ENCODE results near the gene KERA. TPM values are rescaled to one million over a fixed set of nuclear protein-coding genes. Genes with fewer than 3 reads are reported as not detected.
A peak's percentile ranks its signal among the peaks of the same experiment; 100 is the strongest.

Gene KERA
- total RNA-seq, 4 donors from 2014 or later, result not detected

DNA sequence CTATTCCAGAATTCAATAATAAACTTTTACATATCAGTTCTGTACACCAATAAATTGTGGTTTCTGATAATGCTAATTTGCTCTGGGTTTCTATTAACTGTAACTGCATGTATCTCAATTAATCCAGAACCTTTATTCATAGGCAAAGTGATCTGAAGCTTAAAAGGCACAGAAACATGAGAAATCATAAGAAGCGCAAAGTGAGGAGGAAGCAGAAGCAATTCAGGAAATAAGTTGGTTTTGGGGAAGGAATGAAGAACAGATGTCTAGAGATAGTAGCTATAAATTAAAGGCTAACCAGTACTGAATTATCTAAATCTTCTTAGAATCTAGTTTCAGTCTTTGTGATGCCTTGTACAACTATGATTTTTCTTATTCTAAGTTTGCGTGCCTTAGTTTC lies 24.6 kb downstream of the KERA start:
- H3K9me3 ChIP-seq, result no peaks in the 10 kb centered on the region
- WGBS, 2 donors, result 88% methylated on average over 2 of the region's 2 CpGs

DNA sequence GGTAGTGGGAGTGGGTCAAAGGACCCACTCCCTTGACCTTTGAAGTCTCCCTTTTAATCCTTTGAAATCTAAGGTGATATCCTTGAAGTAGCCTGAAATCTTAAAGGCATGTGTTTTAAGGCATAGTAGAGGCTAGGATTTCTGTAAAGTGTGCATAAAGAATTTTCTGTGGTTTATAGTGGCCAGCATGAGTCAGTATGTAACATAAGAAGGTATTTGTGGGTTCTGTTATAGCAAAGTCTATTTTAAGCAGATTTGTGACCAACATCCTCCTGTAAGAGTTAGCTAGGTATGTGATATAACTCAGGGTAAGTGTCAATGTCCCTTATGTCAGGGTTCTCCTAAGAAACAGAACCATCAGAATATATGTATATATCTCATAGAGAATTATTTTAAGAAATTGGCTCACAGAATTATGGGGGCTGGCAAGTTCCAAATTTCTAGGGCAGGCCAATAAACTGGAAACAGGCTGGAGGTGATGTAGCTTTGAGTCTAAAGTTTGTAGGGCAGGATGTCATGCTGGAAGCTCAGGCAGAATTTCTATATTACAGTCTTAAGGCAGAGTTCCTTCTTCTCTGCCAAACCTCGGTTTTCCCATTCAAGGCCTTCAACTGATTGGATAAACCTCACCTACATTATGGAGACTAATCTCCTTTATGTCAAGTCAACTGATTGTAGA lies 34.4 kb downstream of the KERA start:
- Histone ChIP-seq H3K9me3 (no peaks in the 10 kb centered on the region), H3K36me3 (no peaks in the 10 kb centered on the region), H3K4me3 (no peak overlapping the region), H3K4me1 (no peaks in the 10 kb centered on the region), H3K27me3 (no peaks in the 10 kb centered on the region), H3K27ac (no peak overlapping the region)
- WGBS, 2 donors, result 86 to 100% methylated on average over 1 of the region's 1 CpG
- DNase-seq (ENCODE audit: low spot score in 2 of 2), result no peak
- TF ChIP-seq EP300 (IDR thresholded peaks at IDR 0.05), result no peak
- TF ChIP-seq, protein P1, sequence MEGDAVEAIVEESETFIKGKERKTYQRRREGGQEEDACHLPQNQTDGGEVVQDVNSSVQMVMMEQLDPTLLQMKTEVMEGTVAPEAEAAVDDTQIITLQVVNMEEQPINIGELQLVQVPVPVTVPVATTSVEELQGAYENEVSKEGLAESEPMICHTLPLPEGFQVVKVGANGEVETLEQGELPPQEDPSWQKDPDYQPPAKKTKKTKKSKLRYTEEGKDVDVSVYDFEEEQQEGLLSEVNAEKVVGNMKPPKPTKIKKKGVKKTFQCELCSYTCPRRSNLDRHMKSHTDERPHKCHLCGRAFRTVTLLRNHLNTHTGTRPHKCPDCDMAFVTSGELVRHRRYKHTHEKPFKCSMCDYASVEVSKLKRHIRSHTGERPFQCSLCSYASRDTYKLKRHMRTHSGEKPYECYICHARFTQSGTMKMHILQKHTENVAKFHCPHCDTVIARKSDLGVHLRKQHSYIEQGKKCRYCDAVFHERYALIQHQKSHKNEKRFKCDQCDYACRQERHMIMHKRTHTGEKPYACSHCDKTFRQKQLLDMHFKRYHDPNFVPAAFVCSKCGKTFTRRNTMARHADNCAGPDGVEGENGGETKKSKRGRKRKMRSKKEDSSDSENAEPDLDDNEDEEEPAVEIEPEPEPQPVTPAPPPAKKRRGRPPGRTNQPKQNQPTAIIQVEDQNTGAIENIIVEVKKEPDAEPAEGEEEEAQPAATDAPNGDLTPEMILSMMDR (IDR thresholded peaks at IDR 0.05), result no peak
- TF ChIP-seq POLR2A (IDR thresholded peaks at IDR 0.05), result no peak

More for the DNA sequence above, 24.6 kb downstream of the KERA start:
- no peaks in the 10 kb centered on the region for H3K36me3 ChIP-seq
- H3K4me1 ChIP-seq, result peaks cover 0 to 13% (median 0%) of the 10 kb centered on the region in 4 donors
- TF ChIP-seq, protein P1 (IDR thresholded peaks at IDR 0.05), result no peak
- TF ChIP-seq EP300 (IDR thresholded peaks at IDR 0.05), result no peak
- no peak for TF ChIP-seq POLR2A (IDR thresholded peaks at IDR 0.05)
- DNase-seq (ENCODE audit: low spot score in 2 of 2), result no peak
- no peaks in the 10 kb centered on the region for H3K27me3 ChIP-seq
- H3K27ac ChIP-seq, result no peak overlapping the region
- no peak overlapping the region for H3K4me3 ChIP-seq

DNA sequence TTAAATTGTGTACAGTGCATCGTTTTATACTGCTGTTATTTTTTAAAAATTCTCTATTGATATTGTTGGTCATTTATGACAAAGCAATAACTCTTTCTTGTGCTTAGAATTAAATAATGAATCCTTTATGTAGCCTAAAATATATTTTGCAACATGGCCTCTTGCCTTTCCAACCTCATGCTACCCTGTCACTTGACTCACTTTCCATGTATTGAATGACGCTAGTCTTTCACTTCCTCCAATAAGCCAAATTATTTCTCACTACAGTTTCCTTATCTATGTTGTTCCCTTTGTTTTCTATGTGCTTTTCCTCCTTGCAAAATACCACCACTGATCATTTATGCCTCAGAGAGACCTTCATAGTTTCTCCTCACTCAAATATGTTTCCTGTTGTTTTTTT lies 36.7 kb downstream of the KERA start:
- Histone ChIP-seq H3K36me3 (no peaks in the 10 kb centered on the region), H3K9me3 (no peaks in the 10 kb centered on the region), H3K4me3 (no peak overlapping the region), H3K27ac (no peak overlapping the region), H3K27me3 (no peaks in the 10 kb centered on the region), H3K4me1 (no peaks in the 10 kb centered on the region)
- TF ChIP-seq EP300 (IDR thresholded peaks at IDR 0.05), result no peak
- TF ChIP-seq POLR2A (IDR thresholded peaks at IDR 0.05), result no peak
- TF ChIP-seq, protein P1 (IDR thresholded peaks at IDR 0.05), result no peak
- 51 to 54% methylated on average over 2 of the region's 2 CpGs for WGBS, 2 donors
- no peak for DNase-seq (ENCODE audit: low spot score in 2 of 2)

DNA sequence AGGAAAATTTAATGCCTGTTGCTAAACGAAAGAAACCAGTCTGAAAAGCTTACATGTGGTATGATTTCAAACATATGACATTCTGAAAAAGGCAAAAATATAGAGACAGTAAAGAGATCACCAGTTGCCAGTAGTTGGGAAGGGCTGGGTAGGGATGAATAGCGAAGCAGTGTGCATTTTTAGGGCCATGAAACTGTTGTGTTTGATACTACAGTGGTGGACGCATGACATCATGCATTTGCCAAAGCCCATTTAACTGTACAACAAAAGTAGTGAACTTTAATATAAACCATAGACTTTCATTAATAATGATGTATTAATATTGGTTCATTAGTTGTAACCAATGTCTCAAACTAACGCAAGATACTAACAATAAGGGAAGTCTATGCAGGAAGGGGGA lies 38.4 kb downstream of the KERA start:
- 89 to 94% methylated on average over 4 of the region's 4 CpGs for WGBS, 2 donors
- DNase-seq (ENCODE audit: low spot score in 2 of 2), result no peak
- Histone ChIP-seq H3K27ac (no peak overlapping the region), H3K36me3 (no peaks in the 10 kb centered on the region), H3K9me3 (no peaks in the 10 kb centered on the region), H3K4me1 (no peaks in the 10 kb centered on the region), H3K27me3 (no peaks in the 10 kb centered on the region), H3K4me3 (no peak overlapping the region)
- TF ChIP-seq, protein P1 (IDR thresholded peaks at IDR 0.05), result no peak
- TF ChIP-seq POLR2A (IDR thresholded peaks at IDR 0.05) (no peak), EP300 (IDR thresholded peaks at IDR 0.05) (no peak)

DNA sequence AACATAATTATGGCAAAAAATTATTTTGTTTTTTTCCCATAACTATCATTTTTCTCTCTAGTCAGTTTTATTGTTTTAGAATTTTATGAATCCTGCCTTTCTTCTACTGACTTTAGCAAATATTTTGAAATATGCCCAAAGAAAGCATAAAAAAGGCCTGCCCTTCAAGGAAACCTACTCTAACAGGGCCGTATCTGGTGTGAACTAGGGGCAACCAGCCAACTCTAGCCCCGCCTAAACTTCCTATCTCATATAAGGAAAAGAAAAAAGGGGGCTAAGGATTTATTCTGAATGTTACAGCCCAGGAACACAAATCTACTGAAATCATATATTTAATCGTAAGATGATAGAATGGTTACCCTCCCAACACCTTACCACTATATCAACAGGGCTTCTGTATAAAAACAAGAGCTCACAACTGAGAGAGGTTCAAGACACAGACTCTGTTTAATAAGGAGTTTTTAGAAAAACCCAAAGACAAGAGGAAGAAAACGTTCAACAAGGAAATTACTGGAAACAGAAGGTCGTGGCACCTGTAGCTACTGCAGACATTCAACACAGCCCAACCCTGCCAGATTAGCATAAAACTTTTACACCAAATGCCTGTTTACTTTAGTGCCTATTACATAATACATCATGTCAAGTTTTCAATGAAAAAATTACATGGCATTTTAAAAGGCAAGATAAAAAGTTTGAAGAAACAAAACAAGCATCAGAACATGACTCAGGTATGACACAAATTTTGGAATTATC lies 40.1 kb downstream of the KERA start:
- 48 to 52% methylated on average over 5 of the region's 5 CpGs for WGBS, 2 donors
- Histone ChIP-seq H3K9me3 (no peaks in the 10 kb centered on the region), H3K4me1 (no peaks in the 10 kb centered on the region), H3K36me3 (no peaks in the 10 kb centered on the region), H3K27ac (peak overlapping the region in 2 of 4 donors; percentile 46 to 68), H3K27me3 (no peaks in the 10 kb centered on the region), H3K4me3 (no peak overlapping the region)
- TF ChIP-seq EP300 (IDR thresholded peaks at IDR 0.05) (no peak), POLR2A (IDR thresholded peaks at IDR 0.05) (no peak)
- TF ChIP-seq, protein P1 (IDR thresholded peaks at IDR 0.05), result no peak
- peak; percentile 26 to 27 for DNase-seq (ENCODE audit: low spot score in 2 of 2)
